GM19035 (cell line): ENCODE measurements around the gene VCX3B.
"Not testable (repeated sequence)": the region's sequence is repeated elsewhere in the genome, so short reads cannot be mapped to it uniquely, and the experiment has no call there.

ENCODE experiments used
- ATAC-seq: cut with Tn5 transposase; IDR thresholded peaks from one replicate; pipeline ENCODE4 v1.9.1; 2021; ENCODE audit not compliant: unreplicated experiment

The VCX3B gene

GRCh38 chrX:8464530-8464929, at the start of gene VCX3B:
TSS of gene VCX3B (plus strand) at chrX:8464830. CDS start at chrX:8465451, 621 bp downstream.
- not testable (repeated sequence) for ATAC-seq

GRCh38 chrX:8418301-8418700, 46.3 kb upstream of the VCX3B start:
- ATAC-seq = no peak

DNA sequence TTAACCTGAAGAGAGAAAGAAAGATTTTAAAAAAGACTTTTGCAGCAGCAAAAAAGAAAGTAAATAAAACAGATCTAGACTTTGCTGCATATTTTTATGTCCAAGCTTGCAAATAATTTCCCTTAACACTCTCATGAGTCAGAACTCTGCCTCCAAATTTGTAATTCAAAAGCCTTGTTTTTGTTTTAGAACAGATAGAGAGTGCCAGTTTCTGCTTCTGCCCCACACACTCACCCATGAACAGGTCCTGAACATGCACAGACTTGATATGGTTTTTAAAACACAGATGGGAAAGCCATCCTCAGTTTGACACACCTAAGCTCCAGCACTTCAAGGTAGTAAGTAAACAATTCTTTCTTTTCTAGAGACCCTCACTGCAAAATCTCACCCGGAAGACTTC, 39.7 kb upstream of the VCX3B start:
- no peak for ATAC-seq

DNA sequence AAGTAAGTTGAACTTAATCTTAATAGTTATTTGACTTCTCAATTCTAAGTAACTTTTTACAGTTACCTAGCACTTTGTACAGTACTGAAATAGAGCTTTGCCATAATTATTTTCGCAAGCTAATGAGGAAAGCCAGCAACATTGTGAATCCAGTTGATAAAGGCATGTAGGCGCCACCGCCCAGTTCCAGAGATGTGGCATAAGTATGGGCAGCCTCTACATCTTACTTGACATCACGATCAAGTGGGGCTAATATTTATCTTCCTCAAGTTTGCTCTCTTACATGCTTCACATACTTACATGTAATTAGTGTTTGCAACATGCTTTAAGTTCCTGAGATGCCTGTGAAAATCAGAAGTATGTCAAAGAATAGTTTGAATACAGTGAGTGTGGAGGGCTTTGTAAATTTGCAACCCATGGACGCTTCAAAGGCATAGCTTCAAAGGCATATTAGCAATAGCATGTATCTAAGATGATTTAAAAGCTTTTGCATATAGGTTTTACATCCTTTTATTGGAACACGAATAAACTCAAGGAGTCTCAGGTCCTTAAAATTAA, 34.9 kb upstream of the VCX3B start:
- ATAC-seq = no peak

DNA sequence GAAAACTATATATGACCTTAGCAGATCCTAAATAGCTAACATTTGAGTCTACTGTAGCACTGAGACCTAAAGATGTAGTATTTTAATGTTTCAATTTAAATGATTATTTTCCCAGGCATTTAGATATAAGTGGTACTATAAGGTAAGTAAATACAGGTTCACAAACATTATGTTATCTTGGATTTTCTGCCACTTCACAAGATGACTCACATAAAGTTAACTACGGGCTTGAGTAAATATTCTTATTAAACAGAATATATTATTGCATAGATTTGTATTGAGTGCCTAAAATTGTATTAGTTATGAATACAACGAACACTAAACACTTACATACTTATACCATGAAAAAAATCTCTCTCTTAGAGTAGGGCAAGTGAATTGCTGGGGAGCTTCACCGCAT, 34.2 kb upstream of the VCX3B start:
- ATAC-seq = no peak

- ATAC-seq = no peak
These were observed 32.2 kb upstream of the VCX3B start for GRCh38 chrX:8432396-8432795.

- no peak for ATAC-seq
These were observed 31.2 kb upstream of the VCX3B start for GRCh38 chrX:8433109-8434062.

- no peak for ATAC-seq
These were observed 17.3 kb upstream of the VCX3B start for GRCh38 chrX:8447368-8447767.

DNA sequence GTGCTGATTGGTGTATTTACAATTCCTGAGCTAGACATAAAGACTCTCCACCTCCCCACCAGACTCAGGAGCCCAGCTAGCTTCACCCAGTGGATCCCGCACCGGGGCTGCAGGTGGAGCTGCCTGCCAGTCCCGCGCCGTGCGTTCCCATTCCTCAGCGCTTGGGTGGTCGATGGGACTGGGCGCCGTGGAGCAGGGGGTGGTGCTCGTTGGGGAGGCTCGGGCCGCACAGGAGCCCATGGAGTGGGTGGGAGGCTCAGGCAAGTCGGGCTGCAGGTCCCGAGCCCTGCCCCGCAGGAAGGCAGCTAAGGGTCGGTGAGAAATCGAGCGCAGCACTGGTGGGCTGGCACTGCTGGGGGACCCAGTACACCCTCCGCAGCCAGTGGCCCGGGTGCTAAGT, 12.3 kb upstream of the VCX3B start:
- ATAC-seq = not testable (repeated sequence)

DNA sequence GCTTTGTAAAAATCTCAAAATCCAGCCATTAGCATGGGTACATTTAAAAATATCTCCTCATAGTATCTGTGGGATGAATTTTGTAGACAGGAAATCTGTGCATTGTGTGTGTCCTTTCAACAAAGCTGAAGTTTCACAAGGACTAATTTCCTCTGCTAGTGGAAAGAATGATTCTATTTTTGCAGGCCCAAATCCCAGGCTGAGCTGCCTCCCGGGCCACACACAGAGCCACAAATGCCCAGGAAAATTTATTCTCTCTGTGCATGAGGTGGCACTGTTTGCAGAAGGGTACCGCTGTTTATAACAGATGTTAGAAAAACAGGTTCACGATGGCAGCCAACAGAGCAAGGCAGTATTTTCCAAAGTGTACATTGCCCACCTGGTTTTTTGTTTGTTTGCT, 11.0 kb upstream of the VCX3B start:
- ATAC-seq = no peak

- ATAC-seq = no peak
These were observed 9.1 kb upstream of the VCX3B start for GRCh38 chrX:8455557-8455956.

DNA sequence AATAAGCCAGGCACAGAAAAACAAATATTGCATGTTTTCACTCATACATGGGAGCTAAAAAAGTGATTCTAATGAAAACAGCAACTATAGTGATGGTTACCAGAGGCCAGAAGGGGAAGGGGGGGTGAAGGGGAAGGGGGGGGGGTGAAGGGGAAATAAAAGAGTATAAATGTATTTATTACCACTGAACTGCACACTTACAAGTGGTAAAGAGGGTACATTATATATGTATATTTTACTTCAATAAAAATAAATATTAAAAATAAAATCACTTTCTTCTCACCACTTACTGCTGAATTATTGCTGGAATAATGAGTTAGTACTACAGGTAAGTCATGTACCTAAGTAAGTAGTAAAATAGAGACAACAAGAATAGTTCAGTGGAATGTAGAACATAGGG, 2.1 kb upstream of the VCX3B start:
- no peak for ATAC-seq

DNA sequence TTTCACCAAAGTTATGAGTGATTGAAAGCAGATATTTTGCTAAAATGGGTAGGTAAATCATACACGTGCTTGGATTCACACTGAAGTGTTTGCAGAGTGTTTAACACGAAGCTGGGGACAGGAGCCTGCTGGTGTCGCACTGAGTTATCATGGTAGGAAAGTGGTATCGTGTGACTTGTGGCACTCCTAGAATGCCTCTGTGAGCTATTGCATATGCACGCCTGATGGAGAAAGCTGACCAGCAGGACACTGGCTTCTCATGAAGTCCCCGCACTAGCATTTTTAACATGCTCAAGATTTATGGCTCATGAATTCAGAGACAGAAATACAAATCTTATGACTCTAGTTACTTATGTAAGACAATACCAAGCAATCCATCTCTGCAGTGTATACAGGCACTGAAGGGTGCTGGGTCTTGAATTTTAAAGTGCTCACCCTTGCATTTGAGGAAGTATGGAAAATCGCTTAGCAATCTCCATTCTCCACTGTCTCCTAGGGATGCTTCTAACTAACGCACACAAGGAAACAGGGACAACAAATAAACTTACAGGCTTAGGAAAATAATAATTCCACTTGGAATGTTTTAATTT, 19.8 kb downstream of the VCX3B start:
- ATAC-seq = no peak

DNA sequence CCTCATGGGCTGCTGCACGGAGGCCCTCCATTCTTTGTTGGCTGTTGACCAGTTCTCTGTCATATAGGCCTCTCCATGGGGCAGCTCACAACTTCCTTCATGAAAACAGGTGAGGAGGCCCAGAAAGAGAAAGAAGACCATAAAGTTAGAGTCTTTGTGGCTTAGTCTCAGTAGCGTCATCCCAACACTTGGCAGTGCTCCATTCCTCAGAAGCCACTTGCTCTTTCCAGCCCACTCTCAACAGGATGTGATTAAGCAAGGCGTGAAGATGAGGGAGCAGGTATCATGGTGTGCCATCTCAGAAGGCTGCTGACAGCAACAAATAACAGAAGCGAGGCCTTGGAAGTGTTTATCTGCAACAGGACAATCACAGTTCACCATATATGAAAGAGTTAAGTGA, 30.4 kb downstream of the VCX3B start:
- not testable (repeated sequence) for ATAC-seq

DNA sequence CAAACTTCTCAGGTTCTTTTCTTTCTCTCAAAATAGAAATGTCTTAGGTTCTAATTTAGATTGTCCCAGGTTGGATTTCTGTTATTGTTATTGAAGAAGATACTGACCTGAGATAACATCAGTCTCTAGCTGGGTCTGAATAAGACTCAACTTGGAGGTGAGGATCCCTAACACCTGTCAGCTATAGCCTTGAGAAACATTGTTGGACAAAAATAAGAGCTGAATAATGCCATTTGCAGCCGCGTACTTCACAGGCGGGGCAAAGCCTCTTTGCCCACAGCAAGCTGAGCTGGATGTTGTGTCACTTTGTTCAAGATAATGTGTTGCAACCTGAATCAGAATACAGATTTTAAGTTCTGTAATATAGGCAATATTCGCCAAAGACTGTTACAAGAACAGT, 35.6 kb downstream of the VCX3B start:
- no peak for ATAC-seq

GRCh38 chrX:8502101-8502500, 37.5 kb downstream of the VCX3B start:
- not testable (repeated sequence) for ATAC-seq

DNA sequence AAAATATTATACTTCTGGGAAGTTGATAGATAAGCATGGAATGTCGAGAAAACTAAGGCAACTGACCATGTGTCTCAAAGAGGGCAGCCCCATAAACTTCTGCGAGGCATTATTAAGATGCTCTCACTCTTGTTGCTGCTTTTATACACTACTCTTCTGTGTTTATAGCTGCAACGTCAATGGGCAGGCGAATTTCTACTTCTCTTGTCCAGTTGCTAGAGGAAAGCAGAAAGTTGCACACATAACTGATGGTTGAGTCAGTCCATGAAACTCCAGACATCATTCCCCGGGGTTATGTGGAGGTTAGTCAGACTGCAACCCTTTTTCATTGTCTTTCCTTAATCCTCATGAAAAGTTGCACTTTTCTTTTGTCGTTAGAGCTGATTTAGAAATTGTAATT, 39.8 kb downstream of the VCX3B start:
- ATAC-seq = no peak
